ENCODE results near the gene TAB2. TPM values are rescaled to one million over a fixed set of nuclear protein-coding genes. Genes with fewer than 3 reads are reported as not detected.

TAB2 gene
- total RNA-seq, 1 experiment from 2014 or later, result 56.2 TPM

GRCh38 chr6:149316740-149317643 lies 520 bp upstream of the TAB2 start:
- no CpG with 5 or more reads among the region's 96 CpGs for WGBS (ENCODE audit: extremely low coverage, insufficient read length, low lambda C conversion rate)
- no peak overlapping the region for H3K4ac ChIP-seq (ENCODE audit: low read depth, low read length)
- no peak overlapping the region for H2BK15ac ChIP-seq (ENCODE audit: low read depth, low read length)
- H3K23ac ChIP-seq (ENCODE audit: insufficient read length, low read depth, low read length), result no peak overlapping the region
- H2AK5ac ChIP-seq (ENCODE audit: insufficient read length, low read length), result no peak overlapping the region
- peak; percentile 90 for DNase-seq
- H4K20me1 ChIP-seq (ENCODE audit: control insufficient read depth, insufficient read depth, insufficient read length), result no peaks in the 10 kb centered on the region
- no peak overlapping the region for H2BK5ac ChIP-seq (ENCODE audit: insufficient read length, low read length)
- peak; percentile 13; the same call in 1 of the 3 replicates for TF ChIP-seq CTCF (conservative IDR thresholded peaks at IDR 0.05)
- Mint-ChIP-seq H3K9me3 (no peaks in the 10 kb centered on the region), H3K27ac (peak overlapping the region; percentile 82 to 90 (median 88); a peak in 6 of 7 replicates), H3K4me1 (peaks cover 24 to 26% of the 10 kb centered on the region in 2 experiments), H3K27me3 (ENCODE audit: low read depth) (0 out of 2 replicates have a peak, but pooled peaks cover 3% of the 10 kb centered on the region), H3K36me3 (ENCODE audit: insufficient read depth in 1 of 3, low read depth in 3 of 3) (no peaks in the 10 kb centered on the region), H3K4me3 (peak overlapping the region; percentile 91 to 95)
- H3K23me2 ChIP-seq (ENCODE audit: insufficient read length, low read depth, low read length, poor library complexity, severe bottlenecking), result peaks cover 7% of the 10 kb centered on the region
- H2BK12ac ChIP-seq (ENCODE audit: insufficient read length, low read depth, low read length), result no peak overlapping the region
- H3K27me3 ChIP-seq (ENCODE audit: insufficient read depth, low read length), result no peaks in the 10 kb centered on the region
- no peaks in the 10 kb centered on the region for H3K4me1 ChIP-seq (ENCODE audit: insufficient read depth, low read length)
- no peaks in the 10 kb centered on the region for H3K9me3 ChIP-seq (ENCODE audit: control insufficient read depth, low read depth, low read length)
- peak overlapping the region; percentile 60 for H3K9ac ChIP-seq (ENCODE audit: extremely low read depth, insufficient read length, low read length)
- H3K79me1 ChIP-seq (ENCODE audit: insufficient read depth, low read depth, low read length, poor library complexity, severe bottlenecking), result peaks cover 2% of the 10 kb centered on the region
- no peak overlapping the region for H4K8ac ChIP-seq (replicated peaks; ENCODE audit: insufficient read length, low read depth, low read length)
- H3K4me2 ChIP-seq (ENCODE audit: insufficient read depth, insufficient read length, low read length), result peak overlapping the region; percentile 32
- no peak overlapping the region for H2AFZ ChIP-seq (ENCODE audit: low read length)
- no peak overlapping the region for H4K91ac ChIP-seq (ENCODE audit: insufficient read length, low read depth, low read length)
- peaks cover 23% of the 10 kb centered on the region; the same call in 1 of the 2 replicates for H3K79me2 ChIP-seq (ENCODE audit: insufficient read depth, low read length)
- peak overlapping the region; percentile 93 for H3K14ac ChIP-seq (ENCODE audit: insufficient read depth, low read length)
- H3K27ac ChIP-seq (ENCODE audit: insufficient read length, low read depth, low read length), result no peak overlapping the region
- H2BK120ac ChIP-seq (ENCODE audit: low read depth, low read length, poor library complexity, severe bottlenecking), result no peak overlapping the region
- H3K18ac ChIP-seq (ENCODE audit: insufficient read length, low read depth, low read length), result peak overlapping the region; percentile 61
- H3T11ph ChIP-seq (ENCODE audit: low read length), result no peak overlapping the region
- no peak overlapping the region for H2BK20ac ChIP-seq (ENCODE audit: low read depth, low read length, poor library complexity, severe bottlenecking)
- H4K5ac ChIP-seq (ENCODE audit: insufficient read length, low read depth, low read length), result no peak overlapping the region
- no peak overlapping the region for H3K56ac ChIP-seq (ENCODE audit: insufficient read length, low read depth, low read length)
